Trophoblast cell (in vitro differentiated cells and primary cell): ENCODE data around the gene EGFR.
A peak's percentile ranks its signal among the peaks of the same experiment; 100 is the strongest.

Experiments
- DNase-seq, 2 donors: peaks; one replicate each; pipeline ENCODE4 v3.0.0-alpha.2; 2016
- H2AFZ ChIP-seq: 2 replicates; pipeline ENCODE4 v1.6.1; 2013; ENCODE audit warnings: low read length, moderate library complexity, mild to moderate bottlenecking; ENCODE audit not compliant: insufficient read depth, poor library complexity
- H2AK5ac ChIP-seq: 2 replicates; pipeline ENCODE4 v1.6.1; 2013; ENCODE audit warnings: mild to moderate bottlenecking, low read length
- H2BK120ac ChIP-seq: 2 replicates; pipeline ENCODE4 v1.6.1; 2013; ENCODE audit warnings: low read length, mild to moderate bottlenecking, moderate library complexity; ENCODE audit not compliant: insufficient read depth, poor library complexity
- H2BK12ac ChIP-seq: 2 replicates; pipeline ENCODE4 v1.6.1; 2013; ENCODE audit warnings: mild to moderate bottlenecking, low read length, moderate library complexity
- H2BK5ac ChIP-seq: 2 replicates; pipeline ENCODE4 v1.6.1; 2013; ENCODE audit warnings: low read length, low read depth, moderate library complexity, mild to moderate bottlenecking; ENCODE audit not compliant: poor library complexity
- H3K14ac ChIP-seq: 2 replicates; pipeline ENCODE4 v1.6.1; 2013; ENCODE audit warnings: mild to moderate bottlenecking, low read length
- H3K18ac ChIP-seq: 2 replicates; pipeline ENCODE4 v1.6.1; 2013; ENCODE audit warnings: mild to moderate bottlenecking, low read length
- H3K23ac ChIP-seq: 2 replicates; pipeline ENCODE4 v1.6.1; 2013; ENCODE audit warnings: low read length
- H3K27ac ChIP-seq: 2 replicates; pipeline ENCODE4 v1.5.1; 2013; ENCODE audit warnings: low read depth, mild to moderate bottlenecking, inconsistent platforms, low read length, moderate library complexity
- H3K27me3 ChIP-seq: 2 replicates; pipeline ENCODE4 v1.6.1; 2013; ENCODE audit warnings: inconsistent platforms, mild to moderate bottlenecking, low read length, moderate library complexity; ENCODE audit not compliant: insufficient read depth
- H3K36me3 ChIP-seq, 2 experiments: 1 replicate in 1 of 2; 2 replicates in 1 of 2; pipeline ENCODE4 v1.6.1; 2013; ENCODE audit warnings: low read length in 2 of 2, mild to moderate bottlenecking in 2 of 2, moderate library complexity in 1 of 2; ENCODE audit not compliant: insufficient read depth in 2 of 2, control insufficient read depth in 1 of 2
- H3K4ac ChIP-seq: 2 replicates; pipeline ENCODE4 v1.6.1; 2013; ENCODE audit warnings: low read depth, mild to moderate bottlenecking, low read length, moderate library complexity
- H3K4me1 ChIP-seq, 2 experiments: 1 replicate in 1 of 2; 2 replicates in 1 of 2; pipeline ENCODE4 v1.6.1; 2013; ENCODE audit warnings: low read length in 2 of 2, mild to moderate bottlenecking in 2 of 2, moderate library complexity in 1 of 2; ENCODE audit not compliant: insufficient read depth in 2 of 2, control insufficient read depth in 1 of 2
- H3K4me2 ChIP-seq: 2 replicates; pipeline ENCODE4 v1.6.1; 2013; ENCODE audit warnings: inconsistent platforms, mild to moderate bottlenecking, low read length, moderate library complexity
- H3K4me3 ChIP-seq: 2 replicates; pipeline ENCODE4 v1.5.1; 2013; ENCODE audit warnings: mild to moderate bottlenecking, low read depth, low read length, inconsistent platforms
- H3K79me1 ChIP-seq: one replicate; pipeline ENCODE4 v1.6.1; 2013; ENCODE audit warnings: low read length
- H3K79me2 ChIP-seq: 2 replicates; pipeline ENCODE4 v1.6.1; 2013; ENCODE audit warnings: low read length, mild to moderate bottlenecking; ENCODE audit not compliant: control insufficient read depth, insufficient read depth, poor library complexity
- H3K9ac ChIP-seq: 2 replicates; pipeline ENCODE4 v1.6.1; 2013; ENCODE audit warnings: mild to moderate bottlenecking, low read length
- H3K9me3 ChIP-seq: 2 replicates; pipeline ENCODE4 v1.6.1; 2013; ENCODE audit warnings: low read depth, mild to moderate bottlenecking, control low read depth, inconsistent platforms, low read length; ENCODE audit not compliant: insufficient read depth
- H4K12ac ChIP-seq: 2 replicates; pipeline ENCODE4 v1.6.1; 2013; ENCODE audit warnings: low read depth, mild to moderate bottlenecking, low read length, moderate library complexity
- H4K8ac ChIP-seq: 2 replicates; pipeline ENCODE4 v1.6.1; 2013; ENCODE audit warnings: low read depth, mild to moderate bottlenecking, low read length, moderate library complexity
- H4K91ac ChIP-seq: one replicate; pipeline ENCODE4 v1.6.1; 2013; ENCODE audit warnings: low read depth, mild to moderate bottlenecking, low read length, moderate library complexity
- WGBS: extraction: QIAGEN DNeasy Blood & Tissue Kit; methylation state at CpG from one replicate; pipeline ENCODE4 v1.1.7; 2013; ENCODE audit warnings: missing lambda C conversion rate; ENCODE audit not compliant: insufficient read length, insufficient coverage; ENCODE audit errors: extremely low coverage; 5-methylcytosine and 5-hydroxymethylcytosine counted together

EGFR gene

DNA sequence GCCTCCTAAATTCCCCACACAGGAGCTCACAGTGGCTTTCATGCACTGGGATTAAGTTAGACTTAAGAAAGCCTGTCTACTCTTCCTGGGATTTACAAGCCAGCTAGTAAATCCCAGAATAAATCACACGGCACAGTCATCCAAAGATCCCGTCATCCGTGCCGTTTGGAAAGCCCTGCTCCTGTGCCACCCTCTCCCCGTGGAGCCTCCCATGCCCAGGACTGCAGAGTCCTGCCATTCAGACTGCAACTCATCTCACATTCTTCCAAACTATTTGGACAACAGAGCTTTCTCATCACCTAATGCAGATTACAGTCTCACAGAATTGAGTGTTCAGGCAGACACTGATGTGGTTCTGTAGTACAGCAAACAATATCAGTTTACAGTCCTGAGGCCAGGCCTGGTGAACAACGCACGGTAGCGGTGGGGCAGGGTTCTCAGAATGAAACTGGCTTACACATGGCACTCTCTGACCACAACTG lies 166.5 kb downstream of the EGFR start:
- no peak overlapping the region for H2BK12ac ChIP-seq
- no peak overlapping the region for H2BK5ac ChIP-seq
- H3K27ac ChIP-seq, result no peak overlapping the region
- H3K9me3 ChIP-seq, result peaks cover 1% of the 10 kb centered on the region
- no peak overlapping the region for H4K8ac ChIP-seq
- H3K9ac ChIP-seq, result no peak overlapping the region
- H3K4me1 ChIP-seq, result peaks cover 6 to 9% of the 10 kb centered on the region in 2 experiments
- no peak overlapping the region for H2AFZ ChIP-seq
- H4K91ac ChIP-seq, result no peak overlapping the region
- H3K18ac ChIP-seq, result no peak overlapping the region
- H3K14ac ChIP-seq, result no peak overlapping the region
- H3K27me3 ChIP-seq, result no peaks in the 10 kb centered on the region
- H2BK120ac ChIP-seq, result no peak overlapping the region
- H3K4me2 ChIP-seq, result no peak overlapping the region
- H3K4ac ChIP-seq, result no peak overlapping the region
- DNase-seq, result peak; percentile 48 to 50
- no CpG with 5 or more reads among the region's 8 CpGs for WGBS
- H4K12ac ChIP-seq, result no peak overlapping the region
- H3K23ac ChIP-seq, result no peak overlapping the region
- H3K36me3 ChIP-seq, result peaks cover 24 to 28% of the 10 kb centered on the region in 2 experiments
- peaks cover 4% of the 10 kb centered on the region for H3K79me1 ChIP-seq
- no peak overlapping the region for H3K4me3 ChIP-seq
- H2AK5ac ChIP-seq, result no peak overlapping the region
- H3K79me2 ChIP-seq, result no peaks in the 10 kb centered on the region

DNA sequence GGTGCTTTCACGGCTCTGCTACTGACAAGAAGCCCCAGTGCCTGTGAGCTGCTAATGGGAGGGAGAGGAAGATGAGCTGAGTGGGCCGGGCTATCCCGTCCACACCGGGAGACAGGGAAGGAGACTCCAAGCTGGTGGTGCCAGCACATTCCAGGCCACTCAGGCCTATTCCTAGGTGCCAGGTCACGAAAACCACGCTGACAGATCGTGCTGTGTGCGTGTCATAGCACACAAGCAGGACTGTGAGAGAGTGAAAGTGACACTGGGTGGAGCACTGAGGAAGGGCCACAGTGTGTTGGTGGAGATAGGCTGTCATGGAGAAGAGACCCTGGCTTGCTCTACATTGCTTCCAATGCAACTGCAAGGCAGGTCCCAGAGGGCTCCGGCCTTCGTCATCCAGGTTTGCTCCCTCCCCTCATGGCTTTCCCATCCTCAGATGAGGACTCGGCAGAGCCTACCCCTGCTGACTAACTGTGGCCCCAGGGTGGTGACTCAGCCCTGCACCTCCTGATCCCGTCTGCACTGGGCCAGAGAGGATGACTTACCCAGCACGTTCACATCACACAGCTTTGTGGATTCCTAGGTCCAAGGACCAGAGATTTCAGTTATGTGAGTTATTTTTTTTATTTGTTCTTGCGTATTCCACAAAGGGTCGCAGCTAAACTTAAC lies 167.3 kb downstream of the EGFR start:
- Histone ChIP-seq H3K4me1 (peaks cover 6 to 9% of the 10 kb centered on the region in 2 experiments), H3K36me3 (peaks cover 23 to 24% of the 10 kb centered on the region in 2 experiments), H4K8ac (peak overlapping the region; percentile 14), H2BK12ac (peak overlapping the region; percentile 3), H2AK5ac (no peak overlapping the region), H3K27ac (peak overlapping the region; percentile 1), H3K18ac (peak overlapping the region; percentile 69), H2BK120ac (peak overlapping the region; percentile 21), H3K79me1 (peaks cover 4% of the 10 kb centered on the region), H3K9me3 (peaks cover 1% of the 10 kb centered on the region), H3K4ac (no peak overlapping the region), H3K9ac (no peak overlapping the region), H3K79me2 (no peaks in the 10 kb centered on the region), H3K4me2 (no peak overlapping the region), H2BK5ac (peak overlapping the region; percentile 6), H3K23ac (no peak overlapping the region), H2AFZ (no peak overlapping the region), H3K27me3 (no peaks in the 10 kb centered on the region), H3K14ac (no peak overlapping the region), H4K91ac (peak overlapping the region; percentile 10), H4K12ac (no peak overlapping the region), H3K4me3 (no peak overlapping the region)
- WGBS, result no CpG with 5 or more reads among the region's 15 CpGs
- DNase-seq, result peak; percentile 94 to 97

DNA sequence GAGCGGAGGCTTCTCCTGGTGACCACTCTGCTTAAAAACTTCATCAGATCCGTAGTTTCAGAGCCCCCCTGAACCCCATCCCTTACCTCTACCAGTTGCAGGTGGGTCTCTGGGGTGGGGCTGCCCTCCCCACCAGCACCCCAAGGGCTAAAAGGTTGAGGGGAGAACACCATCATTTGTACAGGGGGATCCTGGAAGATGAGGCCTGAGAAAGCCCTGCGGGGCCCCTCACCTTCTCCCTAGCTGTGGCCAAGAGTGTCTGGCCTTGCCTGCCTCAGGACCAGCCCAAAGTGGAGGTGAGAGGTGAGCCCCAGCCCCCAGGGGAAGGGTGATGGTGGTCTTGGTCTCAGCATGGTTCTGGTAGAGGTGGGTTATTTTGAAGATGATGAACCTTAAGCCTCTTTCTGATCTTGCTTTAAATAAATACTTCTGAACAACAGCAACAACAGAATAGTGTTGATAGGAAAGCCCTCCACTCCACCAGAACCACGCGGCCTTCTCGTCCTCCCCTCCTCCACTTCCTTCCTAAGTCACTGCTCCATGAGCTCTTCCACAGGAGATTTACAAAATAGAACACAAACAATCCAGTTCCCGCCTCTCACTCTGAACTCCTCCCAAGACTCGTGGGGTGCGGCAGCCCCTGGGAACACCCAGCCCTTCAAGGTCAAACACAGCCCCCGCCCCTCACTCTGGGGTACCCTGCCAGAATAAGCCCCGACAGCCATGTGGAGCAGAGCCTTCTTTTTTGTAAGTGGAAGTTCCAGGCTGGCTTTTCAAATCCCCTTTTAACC lies 169.1 kb downstream of the EGFR start:
- H3K9ac ChIP-seq, result no peak overlapping the region
- peaks cover 6 to 9% of the 10 kb centered on the region in 2 experiments for H3K4me1 ChIP-seq
- H2AK5ac ChIP-seq, result no peak overlapping the region
- H2BK12ac ChIP-seq, result no peak overlapping the region
- no peaks in the 10 kb centered on the region for H3K9me3 ChIP-seq
- no peak for DNase-seq
- H3K79me2 ChIP-seq, result no peaks in the 10 kb centered on the region
- no peak overlapping the region for H4K91ac ChIP-seq
- no CpG with 5 or more reads among the region's 11 CpGs for WGBS
- no peak overlapping the region for H4K12ac ChIP-seq
- H2BK120ac ChIP-seq, result no peak overlapping the region
- no peak overlapping the region for H3K14ac ChIP-seq
- H3K36me3 ChIP-seq, result peaks cover 20 to 24% of the 10 kb centered on the region in 2 experiments
- no peak overlapping the region for H3K18ac ChIP-seq
- H2AFZ ChIP-seq, result no peak overlapping the region
- H4K8ac ChIP-seq, result no peak overlapping the region
- no peak overlapping the region for H3K23ac ChIP-seq
- H3K79me1 ChIP-seq, result peaks cover 2% of the 10 kb centered on the region
- H3K4ac ChIP-seq, result no peak overlapping the region
- H3K4me3 ChIP-seq, result no peak overlapping the region
- H3K27me3 ChIP-seq, result no peaks in the 10 kb centered on the region
- no peak overlapping the region for H2BK5ac ChIP-seq
- H3K27ac ChIP-seq, result no peak overlapping the region
- H3K4me2 ChIP-seq, result no peak overlapping the region

DNA sequence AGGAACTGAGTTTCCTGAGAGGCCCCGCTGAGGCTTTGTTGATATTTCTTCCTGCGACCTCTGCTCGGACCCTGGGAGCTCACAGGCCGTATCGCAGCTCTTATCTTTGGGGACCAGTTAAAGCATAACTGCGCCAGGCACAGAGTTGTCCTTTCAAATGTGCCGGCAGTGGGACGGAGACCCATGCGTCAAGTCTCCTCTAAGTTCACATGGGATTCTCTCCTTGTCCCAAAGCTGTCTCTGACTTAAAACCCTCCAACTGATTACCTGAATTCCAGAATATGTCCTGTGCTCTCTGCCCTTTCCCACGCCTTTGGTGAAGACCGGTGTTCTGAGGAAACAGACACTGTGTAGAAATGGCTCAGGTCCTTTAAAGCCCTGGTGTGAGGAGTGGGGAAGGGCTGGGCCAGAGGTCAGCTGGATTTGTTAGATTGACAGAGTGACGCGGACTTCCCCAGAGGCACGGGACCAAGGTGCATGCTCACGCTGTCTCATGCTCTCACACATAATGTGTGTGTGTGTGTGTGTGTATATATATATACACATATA lies 169.8 kb downstream of the EGFR start:
- H3K18ac ChIP-seq, result no peak overlapping the region
- H3K9me3 ChIP-seq, result no peaks in the 10 kb centered on the region
- no CpG with 5 or more reads among the region's 15 CpGs for WGBS
- no peak overlapping the region for H3K23ac ChIP-seq
- no peak overlapping the region for H4K12ac ChIP-seq
- peaks cover 22 to 24% of the 10 kb centered on the region in 2 experiments for H3K36me3 ChIP-seq
- no peak overlapping the region for H2BK12ac ChIP-seq
- no peak overlapping the region for H3K27ac ChIP-seq
- H3K4me1 ChIP-seq, result peaks cover 6 to 9% of the 10 kb centered on the region in 2 experiments
- no peak overlapping the region for H3K4me3 ChIP-seq
- no peak overlapping the region for H2AK5ac ChIP-seq
- H2AFZ ChIP-seq, result no peak overlapping the region
- no peak overlapping the region for H3K4me2 ChIP-seq
- no peaks in the 10 kb centered on the region for H3K79me2 ChIP-seq
- H3K79me1 ChIP-seq, result peaks cover 2% of the 10 kb centered on the region
- no peak overlapping the region for H3K4ac ChIP-seq
- peak; percentile 33 to 43 for DNase-seq
- no peak overlapping the region for H3K14ac ChIP-seq
- no peak overlapping the region for H3K9ac ChIP-seq
- no peak overlapping the region for H4K8ac ChIP-seq
- H2BK120ac ChIP-seq, result no peak overlapping the region
- no peak overlapping the region for H2BK5ac ChIP-seq
- no peaks in the 10 kb centered on the region for H3K27me3 ChIP-seq
- H4K91ac ChIP-seq, result no peak overlapping the region
